Right atrium auricular region (tissue), 2 donors: ENCODE results near the gene EMILIN1. TPM values are rescaled to one million over a fixed set of nuclear protein-coding genes. Genes with fewer than 3 reads are reported as not detected.

Source experiments
- DNase-seq: peaks from one replicate; pipeline ENCODE4 v3.0.0-alpha.2; 2019; ENCODE audit warnings: low spot score
- H3K27ac ChIP-seq, 2 donors: fragments of 200-600 bp; sonication (generic); 1 replicate in 1 of 2; 2 replicates in 1 of 2; pipeline ENCODE4 v1.5.1; 2016 to 2019
- H3K27me3 ChIP-seq, 2 donors: fragments of 200-600 bp; sonication (generic); one replicate each; pipeline versions ENCODE4 v1.5.1 to v1.6.0; 2017 to 2019
- H3K36me3 ChIP-seq: fragments of 200-600 bp; sonication (generic); one replicate; pipeline ENCODE4 v1.5.1; 2016
- H3K4me1 ChIP-seq, 2 donors: fragments of 200-600 bp; sonication (generic); one replicate each; pipeline versions ENCODE4 v1.5.1 to v1.6.0; 2017 to 2019
- H3K4me3 ChIP-seq, 2 donors: fragments of 200-600 bp; sonication (generic); 1 replicate in 1 of 2; 2 replicates in 1 of 2; pipeline ENCODE4 v1.5.1; 2017 to 2019; ENCODE audit warnings: mild to moderate bottlenecking in 1 of 2, moderate library complexity in 1 of 2
- H3K9me3 ChIP-seq, 2 donors: fragments of 200-600 bp; sonication (generic); one replicate each; pipeline ENCODE4 v1.5.1; 2019
- CTCF ChIP-seq, 2 donors: fragments of 200-600 bp; sonication (generic); IDR thresholded peaks; one replicate each; pipeline ENCODE4 v1.5.1; 2019; ENCODE audit warnings: antibody characterized with exemption in 2 of 2
- total RNA-seq, 2 donors: library from RNA; depleted of rRNA; stranded (reverse); fragments of >200 nt; gene quantifications; one replicate each; pipeline ENCODE4 v1.1.0, GENCODE V29; 2016

The EMILIN1 gene
- total RNA-seq, 2 donors from 2014 or later: 22.3 to 36.7 TPM

DNA sequence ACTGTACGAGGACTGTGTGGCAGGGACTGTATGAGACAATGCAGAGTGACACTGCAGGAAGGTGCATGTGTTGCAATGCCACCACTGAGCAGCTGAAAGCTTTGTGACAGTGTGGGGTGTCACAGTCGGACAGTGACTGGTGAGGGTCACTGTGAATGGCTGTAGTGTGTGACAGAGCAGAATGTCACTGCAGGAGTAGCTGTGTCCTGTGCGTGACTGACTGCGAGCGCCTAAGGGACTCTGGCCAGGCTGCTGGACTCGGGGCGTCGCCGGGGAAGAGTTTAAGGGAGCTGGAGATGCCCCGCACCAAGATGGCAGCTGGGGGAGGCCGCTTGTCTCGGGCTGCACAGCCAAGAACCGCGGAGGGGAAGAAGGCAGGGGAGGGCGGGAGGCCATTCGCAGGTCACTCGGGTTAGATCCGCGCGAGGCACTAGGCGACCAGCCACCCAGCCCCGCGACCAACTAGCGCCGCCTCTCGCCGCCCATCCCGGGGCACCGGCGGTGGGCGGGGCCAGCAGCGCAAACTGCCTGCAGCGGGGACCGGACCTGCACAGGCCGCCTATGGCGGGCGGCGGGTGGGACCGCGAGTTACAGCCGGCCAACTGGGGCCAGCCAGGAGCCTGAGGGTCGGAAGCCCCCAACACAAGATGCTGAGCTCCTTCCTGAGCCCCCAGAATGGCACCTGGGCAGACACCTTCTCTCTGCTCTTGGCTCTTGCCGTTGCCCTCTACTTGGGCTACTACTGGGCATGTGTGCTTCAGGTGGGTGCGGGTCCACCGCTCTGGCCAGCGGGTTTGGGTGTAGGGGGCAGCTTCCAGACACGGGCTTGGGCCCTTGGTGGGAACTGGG lies 45.1 kb downstream of the EMILIN1 start, which contains the start of gene ABHD1:
TSS of gene ABHD1 (plus strand) at position 514 of the 849 bp plus-strand sequence. CDS start at position 648, 134 bp downstream.
- peak in 1 of 2 donors; percentile 35 for TF ChIP-seq CTCF (IDR thresholded peaks at IDR 0.05)
- peak within 1 kb of the TSS; percentile 43 to 71 for H3K27ac ChIP-seq
- no peaks in the 10 kb centered on the region for H3K9me3 ChIP-seq
- peaks cover 0 to 19% of the 10 kb centered on the region in 2 donors for H3K4me1 ChIP-seq
- H3K36me3 ChIP-seq: no peaks in the 10 kb centered on the region
- H3K27me3 ChIP-seq: no peaks in the 10 kb centered on the region
- H3K4me3 ChIP-seq: peak within 1 kb of the TSS; percentile 62 to 66
- no peak for DNase-seq

DNA sequence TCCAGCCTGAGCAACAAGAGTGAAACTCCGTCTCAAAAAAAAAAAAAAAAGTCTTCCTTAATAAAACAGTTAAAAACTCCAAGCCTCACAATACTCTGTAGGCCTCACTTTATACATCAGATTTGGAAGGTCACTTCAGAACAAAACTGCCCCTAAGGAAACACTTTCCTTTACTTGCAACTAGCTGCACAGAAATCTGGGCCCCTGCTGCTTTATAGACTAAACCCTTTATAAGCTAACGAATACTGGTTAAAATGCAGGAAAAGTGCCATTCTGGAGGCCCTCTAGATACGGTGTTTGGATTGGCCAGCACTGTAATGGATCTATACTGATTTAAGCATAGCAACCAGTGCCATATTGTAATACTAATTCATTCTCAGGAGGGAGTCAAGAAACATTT lies 46.7 kb downstream of the EMILIN1 start:
- no peak for TF ChIP-seq CTCF (IDR thresholded peaks at IDR 0.05)
- H3K4me1 ChIP-seq: peaks cover 0 to 12% of the 10 kb centered on the region in 2 donors
- peaks cover 9% of the 10 kb centered on the region for H3K36me3 ChIP-seq
- no peaks in the 10 kb centered on the region for H3K27me3 ChIP-seq
- H3K9me3 ChIP-seq: no peaks in the 10 kb centered on the region
- no peak for DNase-seq
- no peak overlapping the region for H3K27ac ChIP-seq
- H3K4me3 ChIP-seq: no peak overlapping the region

DNA sequence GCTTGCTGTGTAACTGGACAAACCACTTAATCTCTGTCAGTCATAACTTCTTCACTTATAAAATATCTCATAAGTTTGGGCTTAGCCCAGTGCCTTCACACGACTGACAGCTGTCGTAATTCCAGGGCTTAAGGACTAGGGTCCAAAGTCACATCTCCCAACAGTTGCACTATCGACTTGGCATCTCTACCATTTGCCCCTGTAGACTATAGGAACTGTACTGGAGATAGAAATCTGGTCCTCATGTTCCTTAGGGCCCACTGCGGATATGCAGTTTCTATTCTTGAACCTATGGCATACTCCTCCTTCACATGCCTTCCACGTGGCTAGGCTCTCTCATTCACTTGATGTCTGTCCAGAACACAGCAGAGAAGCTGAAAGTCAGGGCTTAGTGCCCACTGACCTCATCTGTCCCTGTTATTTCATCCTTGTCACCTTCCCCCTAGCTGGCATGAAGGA lies 47.9 kb downstream of the EMILIN1 start:
- Histone ChIP-seq H3K36me3 (peaks cover 21% of the 10 kb centered on the region), H3K4me1 (peaks cover 0 to 12% of the 10 kb centered on the region in 2 donors), H3K9me3 (no peaks in the 10 kb centered on the region), H3K4me3 (no peak overlapping the region), H3K27me3 (no peaks in the 10 kb centered on the region), H3K27ac (peak overlapping the region in 1 of 2 donors; percentile 23)
- no peak for DNase-seq
- no peak for TF ChIP-seq CTCF (IDR thresholded peaks at IDR 0.05)

GRCh38 chr2:27127883-27128667 lies 49.7 kb downstream of the EMILIN1 start:
- Histone ChIP-seq H3K9me3 (no peaks in the 10 kb centered on the region), H3K36me3 (peaks cover 34% of the 10 kb centered on the region), H3K27me3 (no peaks in the 10 kb centered on the region), H3K27ac (no peak overlapping the region), H3K4me3 (no peak overlapping the region), H3K4me1 (peaks cover 0 to 17% of the 10 kb centered on the region in 2 donors)
- no peak for TF ChIP-seq CTCF (IDR thresholded peaks at IDR 0.05)
- no peak for DNase-seq

- DNase-seq: no peak
- H3K27ac ChIP-seq: no peak overlapping the region
- H3K4me1 ChIP-seq: peaks cover 0 to 20% of the 10 kb centered on the region in 2 donors
- H3K4me3 ChIP-seq: no peak overlapping the region
- no peak for TF ChIP-seq CTCF (IDR thresholded peaks at IDR 0.05)
- no peaks in the 10 kb centered on the region for H3K9me3 ChIP-seq
- H3K36me3 ChIP-seq: peaks cover 34% of the 10 kb centered on the region
- no peaks in the 10 kb centered on the region for H3K27me3 ChIP-seq
Measured at GRCh38 chr2:27128668-27129571, 50.5 kb downstream of the EMILIN1 start.
